Effector memory CD4-positive, alpha-beta T cell (primary cell): ENCODE measurements around the gene DAZAP2.

Experiments used
- DNase-seq, 3 donors: peaks; one replicate each; pipeline ENCODE4 v3.0.0-alpha.2; 2020
- H3K27ac ChIP-seq: 2 replicates; pipeline ENCODE4 v1.7.0; 2013; ENCODE audit warnings: mild to moderate bottlenecking, low read length, moderate library complexity; ENCODE audit not compliant: insufficient read depth, poor library complexity, severe bottlenecking
- H3K27me3 ChIP-seq: replicated peaks from 2 replicates; pipeline ENCODE4 v1.7.0; 2013; ENCODE audit warnings: mild to moderate bottlenecking, low read length; ENCODE audit not compliant: insufficient read depth, control insufficient read depth, poor library complexity, severe bottlenecking
- H3K36me3 ChIP-seq: 2 replicates; pipeline ENCODE4 v1.7.0; 2013; ENCODE audit warnings: mild to moderate bottlenecking, low read length, moderate library complexity; ENCODE audit not compliant: control insufficient read depth, insufficient read depth
- H3K4me1 ChIP-seq: 2 replicates; pipeline ENCODE4 v1.7.0; 2013; ENCODE audit warnings: low read length, mild to moderate bottlenecking; ENCODE audit not compliant: control insufficient read depth, insufficient read depth, poor library complexity, severe bottlenecking
- H3K4me3 ChIP-seq: 2 replicates; pipeline ENCODE4 v1.7.0; 2013; ENCODE audit warnings: low read length, low read depth, mild to moderate bottlenecking; ENCODE audit not compliant: insufficient read depth, poor library complexity, severe bottlenecking
- H3K9me3 ChIP-seq: 2 replicates; pipeline ENCODE4 v1.7.0; 2013; ENCODE audit warnings: mild to moderate bottlenecking, low read length, moderate library complexity; ENCODE audit not compliant: control insufficient read depth
- total RNA-seq, 3 donors: gene quantifications; one replicate each; lab custom pipeline; 2026; lab: John Stamatoyannopoulos, UW

The DAZAP2 gene, protein sequence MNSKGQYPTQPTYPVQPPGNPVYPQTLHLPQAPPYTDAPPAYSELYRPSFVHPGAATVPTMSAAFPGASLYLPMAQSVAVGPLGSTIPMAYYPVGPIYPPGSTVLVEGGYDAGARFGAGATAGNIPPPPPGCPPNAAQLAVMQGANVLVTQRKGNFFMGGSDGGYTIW
- 252 to 350 (median 342) reads per million in 3 donors for total RNA-seq

DNA sequence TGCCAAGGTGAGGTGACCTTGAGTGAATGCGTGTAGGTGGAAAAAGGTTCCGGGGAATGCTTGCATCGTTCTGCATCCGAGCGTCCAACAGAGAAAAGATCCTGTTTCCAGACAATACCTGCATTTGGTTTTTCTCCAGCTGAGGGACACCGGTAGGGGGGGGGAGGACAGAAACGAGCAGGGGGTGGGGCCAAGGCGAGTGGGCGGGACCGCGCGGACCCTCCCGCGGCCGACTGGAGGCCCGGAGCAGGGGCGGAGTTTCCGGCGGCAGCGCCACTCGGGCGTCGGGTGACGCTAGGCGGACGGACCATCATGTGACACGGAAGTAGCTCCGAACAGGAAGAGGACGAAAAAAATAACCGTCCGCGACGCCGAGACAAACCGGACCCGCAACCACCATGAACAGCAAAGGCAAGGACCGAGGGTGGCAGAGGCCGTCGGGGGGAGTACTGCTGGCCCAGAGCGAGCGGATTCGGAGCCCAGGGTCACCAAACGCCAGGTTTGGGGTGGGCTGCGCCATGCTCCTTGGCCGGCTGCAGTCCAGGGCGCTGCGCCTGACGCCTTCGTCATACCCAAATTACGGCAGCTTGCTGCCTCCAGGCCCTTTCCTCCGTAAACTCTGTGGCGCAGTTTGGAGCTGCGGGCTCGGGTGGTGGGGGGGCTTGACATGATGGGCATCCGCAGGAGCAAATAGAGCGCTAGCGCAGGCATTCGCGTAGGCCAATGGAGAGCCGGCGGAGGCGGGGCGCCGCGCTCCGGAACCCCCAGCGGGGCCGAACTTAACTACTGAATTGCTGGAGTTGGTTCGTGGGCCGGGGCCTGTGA is at the start of gene DAZAP2:
Gene DAZAP2, plus strand, starts transcription at position 317 of the 825 bp plus-strand sequence. Its CDS starts 82 bp downstream, at position 399.
- DNase-seq, result peak; percentile 91 to 95 (median 94)
- Histone ChIP-seq H3K36me3 (peaks cover 32% of the 10 kb centered on the region), H3K4me1 (peaks cover 16% of the 10 kb centered on the region)

DNA sequence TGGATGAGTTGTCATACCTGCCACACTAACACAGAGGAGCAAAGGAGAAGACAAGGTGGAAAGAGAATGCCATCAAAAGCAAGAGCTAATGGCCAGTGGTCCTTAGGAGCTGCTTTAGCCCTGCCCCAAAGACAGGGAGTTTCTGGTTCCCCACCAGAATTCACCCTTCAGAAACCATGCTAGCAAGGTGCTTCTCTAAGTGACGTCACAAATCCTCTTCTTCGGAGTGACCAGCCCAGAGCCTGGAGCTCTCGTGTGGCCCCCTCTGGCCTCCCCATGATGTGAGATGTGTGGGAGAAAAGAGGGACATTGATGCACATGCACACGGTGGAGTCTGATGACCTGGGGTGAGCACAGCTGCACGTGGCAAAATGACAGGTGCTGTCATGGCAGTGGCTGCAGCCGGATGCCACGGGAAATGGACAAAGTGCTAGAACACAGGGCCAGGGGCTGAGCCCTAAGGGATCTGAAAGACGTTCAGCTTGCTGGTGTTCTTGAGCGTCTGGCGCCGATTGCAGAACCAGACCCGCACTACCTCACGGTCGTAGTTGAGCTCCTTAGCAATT is 48.8 kb upstream of the DAZAP2 start:
- no peak overlapping the region for H3K27ac ChIP-seq
- H3K4me1 ChIP-seq, result no peaks in the 10 kb centered on the region
- H3K27me3 ChIP-seq, result no peaks in the 10 kb centered on the region
- H3K36me3 ChIP-seq, result peaks cover 12% of the 10 kb centered on the region
- no peak overlapping the region for H3K4me3 ChIP-seq
- DNase-seq, result no peak
- no peaks in the 10 kb centered on the region for H3K9me3 ChIP-seq

More for the DNA sequence above, at the start of gene DAZAP2:
- H3K27me3 ChIP-seq, result no peaks in the 10 kb centered on the region
- H3K9me3 ChIP-seq, result no peaks in the 10 kb centered on the region
- peak within 1 kb of the TSS; percentile 100 for H3K27ac ChIP-seq
- H3K4me3 ChIP-seq, result peak within 1 kb of the TSS; percentile 93

DNA sequence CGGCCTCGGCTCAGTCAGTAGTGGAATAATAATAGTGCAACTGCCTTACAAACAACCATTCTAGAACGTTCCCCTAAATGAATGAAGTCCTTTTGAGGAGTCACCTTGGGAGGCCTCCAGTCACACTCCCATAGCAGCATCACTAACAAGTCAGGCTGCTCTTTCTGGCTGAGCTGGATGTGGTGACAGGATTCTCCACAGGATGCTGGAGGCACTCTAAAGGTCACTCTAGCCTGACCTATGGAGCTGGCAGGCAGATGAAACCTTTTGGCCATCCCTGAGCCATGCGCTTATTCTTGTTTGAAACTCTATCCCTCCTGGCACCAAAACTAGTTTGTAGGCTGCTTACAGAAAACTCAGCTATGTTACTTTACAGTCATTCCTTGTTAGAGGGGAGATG is 47.8 kb upstream of the DAZAP2 start:
- H3K27ac ChIP-seq, result no peak overlapping the region
- H3K9me3 ChIP-seq, result no peaks in the 10 kb centered on the region
- no peak for DNase-seq
- H3K27me3 ChIP-seq, result no peaks in the 10 kb centered on the region
- no peak overlapping the region for H3K4me3 ChIP-seq
- H3K36me3 ChIP-seq, result peaks cover 12% of the 10 kb centered on the region
- H3K4me1 ChIP-seq, result no peaks in the 10 kb centered on the region

DNA sequence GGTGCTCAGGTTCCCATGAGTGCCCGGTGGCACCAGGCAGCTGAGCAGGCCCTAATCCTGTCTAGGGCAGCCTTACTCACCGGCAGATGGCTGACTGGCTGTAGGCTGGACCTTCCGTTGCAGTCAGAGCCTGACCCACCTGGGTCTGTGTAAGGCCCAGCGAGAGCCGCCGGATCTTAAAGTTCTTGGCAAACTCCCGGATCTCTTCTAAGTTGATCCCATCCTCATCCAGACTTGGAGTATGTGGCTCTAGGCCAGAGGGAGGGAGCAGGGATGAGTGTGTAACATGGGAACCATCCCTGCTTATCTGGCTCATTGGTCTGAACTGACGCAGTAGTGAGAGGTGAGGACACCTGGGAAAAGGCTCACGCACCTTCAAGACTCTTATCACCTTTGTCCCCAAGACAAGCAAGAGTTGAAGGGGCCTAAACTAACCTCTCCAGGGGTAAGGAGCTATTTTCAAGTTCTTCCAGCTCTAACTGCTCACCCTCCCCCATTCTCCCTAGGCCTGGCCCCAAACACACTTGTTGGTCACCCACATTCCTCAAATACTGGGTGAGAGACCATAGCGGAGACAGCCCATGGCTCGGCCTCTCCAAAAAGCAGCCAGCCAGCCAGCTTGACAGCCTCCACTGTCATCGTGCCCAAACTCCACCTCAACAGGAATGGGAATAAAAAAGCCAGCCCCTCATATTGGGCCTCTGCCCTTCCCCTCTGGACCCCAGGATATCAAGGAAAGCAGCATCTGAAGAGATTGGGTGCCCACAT is 46.9 kb upstream of the DAZAP2 start:
- no peak overlapping the region for H3K27ac ChIP-seq
- H3K4me3 ChIP-seq, result no peak overlapping the region
- DNase-seq, result no peak
- H3K9me3 ChIP-seq, result no peaks in the 10 kb centered on the region
- H3K27me3 ChIP-seq, result no peaks in the 10 kb centered on the region
- H3K36me3 ChIP-seq, result peaks cover 12% of the 10 kb centered on the region
- no peaks in the 10 kb centered on the region for H3K4me1 ChIP-seq

DNA sequence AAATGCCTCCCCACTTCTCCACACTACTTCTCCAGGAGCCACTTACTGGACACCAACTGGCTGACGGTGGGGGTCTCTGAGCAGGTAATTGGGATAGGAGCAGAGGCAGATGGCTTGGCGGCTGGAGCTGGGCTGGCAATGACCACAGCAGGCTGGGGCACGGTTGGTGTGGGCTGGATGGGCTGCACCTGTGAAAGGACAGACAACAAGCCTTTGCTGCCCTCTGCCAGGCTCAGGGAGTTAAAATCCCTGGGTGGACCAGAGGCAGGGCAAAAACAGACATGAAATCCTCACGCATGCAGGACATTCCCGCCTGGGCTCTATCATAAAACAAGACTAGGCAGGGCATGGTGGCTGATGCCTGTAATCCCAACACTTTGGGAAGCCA is 46.3 kb upstream of the DAZAP2 start:
- DNase-seq, result no peak
- Histone ChIP-seq H3K9me3 (no peaks in the 10 kb centered on the region), H3K27me3 (no peaks in the 10 kb centered on the region), H3K4me1 (no peaks in the 10 kb centered on the region), H3K36me3 (peaks cover 12% of the 10 kb centered on the region), H3K4me3 (no peak overlapping the region), H3K27ac (no peak overlapping the region)

DNA sequence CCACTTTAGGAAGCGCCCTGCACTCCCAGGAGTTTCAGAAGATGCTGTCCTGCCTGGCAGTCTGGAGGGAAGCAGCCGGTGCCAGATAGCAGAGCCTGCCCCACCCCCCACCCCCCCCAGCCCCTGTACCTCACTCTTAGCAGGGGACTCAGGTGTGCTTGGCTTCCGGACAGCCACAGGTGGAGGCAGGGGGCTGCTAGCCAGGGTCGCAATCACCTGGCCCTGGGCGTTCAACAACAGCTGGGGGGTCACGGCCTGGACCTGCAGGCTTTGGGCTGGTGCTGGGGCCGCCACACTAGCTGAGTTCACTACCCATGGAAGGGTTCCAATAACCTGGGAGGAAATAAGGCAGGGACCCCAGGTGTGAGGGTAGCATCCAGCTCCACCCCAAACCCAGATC is 42.8 kb upstream of the DAZAP2 start:
- no peaks in the 10 kb centered on the region for H3K4me1 ChIP-seq
- H3K36me3 ChIP-seq, result peaks cover 14% of the 10 kb centered on the region
- no peak overlapping the region for H3K4me3 ChIP-seq
- no peaks in the 10 kb centered on the region for H3K9me3 ChIP-seq
- DNase-seq, result no peak
- H3K27ac ChIP-seq, result no peak overlapping the region
- no peaks in the 10 kb centered on the region for H3K27me3 ChIP-seq

DNA sequence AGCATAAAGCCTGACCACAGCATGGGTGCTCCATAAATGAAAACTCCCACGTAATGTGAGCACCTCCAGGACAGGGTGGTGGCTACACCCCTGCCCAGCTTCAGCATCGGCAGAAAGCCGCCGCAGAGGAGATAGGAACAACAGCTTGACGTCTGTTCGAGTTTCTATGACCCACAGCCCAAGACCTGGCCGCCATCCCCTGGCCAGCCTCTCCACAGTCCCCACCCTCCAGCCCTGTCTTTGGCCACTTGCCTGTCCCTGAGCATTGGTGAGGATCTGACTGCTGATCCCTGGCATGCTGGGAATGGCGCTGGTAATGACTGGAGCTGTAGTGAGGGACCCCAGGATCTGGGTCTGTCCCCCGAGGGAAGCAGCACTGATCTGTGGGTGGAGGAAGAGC is 42.1 kb upstream of the DAZAP2 start:
- no peak overlapping the region for H3K4me3 ChIP-seq
- no peaks in the 10 kb centered on the region for H3K4me1 ChIP-seq
- H3K36me3 ChIP-seq, result peaks cover 10% of the 10 kb centered on the region
- H3K9me3 ChIP-seq, result no peaks in the 10 kb centered on the region
- H3K27ac ChIP-seq, result no peak overlapping the region
- DNase-seq, result no peak
- H3K27me3 ChIP-seq, result no peaks in the 10 kb centered on the region

DNA sequence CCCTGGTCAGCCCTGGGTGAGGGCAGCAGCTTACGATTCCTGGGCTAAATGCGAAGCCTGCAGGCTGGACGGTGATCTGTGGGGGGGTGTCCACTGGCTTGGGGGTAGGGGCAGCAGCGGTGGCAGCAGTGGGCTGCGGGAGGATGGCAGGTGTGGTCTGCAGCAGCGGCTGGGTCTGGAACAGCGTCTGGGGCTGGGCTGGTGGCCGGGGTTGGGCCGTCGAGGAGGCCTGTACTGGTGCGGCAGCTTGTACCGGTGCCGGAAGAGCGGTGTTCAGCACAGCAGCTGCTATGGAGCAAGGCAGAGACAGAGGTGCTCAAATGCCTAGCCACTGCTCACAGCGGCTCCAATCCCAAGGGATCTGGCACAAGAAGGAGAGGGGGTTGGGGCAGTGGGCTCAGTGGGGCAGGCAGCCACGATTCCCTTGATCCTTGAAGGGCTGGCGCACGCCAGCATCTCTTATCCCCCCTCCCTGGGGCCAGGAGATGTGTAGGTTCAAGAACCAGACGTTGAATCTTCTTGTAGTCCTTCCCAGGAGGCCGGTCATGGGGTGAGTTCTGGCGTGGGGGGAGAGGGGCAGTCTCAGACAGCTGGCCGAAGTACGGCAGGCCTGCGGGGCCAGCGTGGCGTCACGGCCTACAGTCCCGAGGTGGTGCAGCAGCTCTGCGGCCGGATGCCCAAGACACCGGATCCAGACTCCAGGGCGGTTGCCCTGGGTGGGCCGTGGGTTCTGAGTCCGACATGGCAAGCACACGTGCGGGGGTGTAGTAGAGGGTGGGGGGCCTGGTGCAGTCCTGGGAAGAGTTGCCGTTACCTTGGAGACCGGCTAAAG is 40.7 kb upstream of the DAZAP2 start:
- Histone ChIP-seq H3K4me1 (peaks cover 4% of the 10 kb centered on the region), H3K4me3 (no peak overlapping the region), H3K27ac (no peak overlapping the region), H3K9me3 (no peaks in the 10 kb centered on the region), H3K36me3 (peaks cover 10% of the 10 kb centered on the region), H3K27me3 (no peaks in the 10 kb centered on the region)
- DNase-seq, result no peak

DNA sequence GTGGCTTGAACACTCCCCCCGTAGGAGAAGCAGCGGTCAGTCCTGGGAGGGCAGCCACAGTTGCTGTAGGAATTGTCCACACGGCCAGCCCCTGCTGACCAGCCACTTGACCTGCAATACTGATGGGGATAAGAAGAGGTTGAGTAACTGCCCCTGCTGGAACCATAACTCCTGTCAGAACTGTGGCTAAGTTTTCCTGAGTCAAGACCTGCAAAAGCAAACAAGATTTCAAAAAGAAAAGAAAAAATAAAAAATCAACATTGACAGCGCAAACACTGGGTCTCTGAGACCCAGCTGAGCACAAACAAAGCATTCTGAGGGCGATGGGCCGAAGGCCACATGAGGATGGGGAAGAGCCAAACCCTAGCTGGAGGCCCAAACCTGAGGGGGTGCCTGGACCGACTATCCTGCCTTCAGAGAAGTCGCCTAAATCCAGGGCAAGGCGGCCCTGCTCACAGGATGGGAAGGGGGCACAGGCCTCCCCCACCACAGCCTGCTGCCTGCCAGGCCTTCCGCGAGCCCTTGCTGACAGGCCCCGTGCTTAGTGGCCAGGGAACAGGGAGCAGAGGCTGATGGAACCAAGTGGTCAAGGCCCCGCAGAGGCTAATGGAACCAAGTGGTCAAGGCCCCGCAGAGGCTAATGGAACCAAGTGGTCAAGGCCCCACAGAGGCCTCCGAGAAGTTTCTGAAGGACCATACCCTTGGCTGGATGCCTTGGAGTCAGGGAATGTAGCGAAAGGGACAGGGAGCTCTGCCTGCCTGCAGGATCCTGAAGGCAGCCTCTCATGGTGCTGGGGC is 39.9 kb upstream of the DAZAP2 start:
- peaks cover 11% of the 10 kb centered on the region for H3K4me1 ChIP-seq
- no peaks in the 10 kb centered on the region for H3K27me3 ChIP-seq
- no peak overlapping the region for H3K27ac ChIP-seq
- no peak overlapping the region for H3K4me3 ChIP-seq
- DNase-seq, result no peak
- H3K9me3 ChIP-seq, result no peaks in the 10 kb centered on the region
- H3K36me3 ChIP-seq, result peaks cover 10% of the 10 kb centered on the region
